ENCODE data around the gene CFAP65.
A peak's percentile ranks its signal among the peaks of the same experiment; 100 is the strongest.

The CFAP65 gene

DNA sequence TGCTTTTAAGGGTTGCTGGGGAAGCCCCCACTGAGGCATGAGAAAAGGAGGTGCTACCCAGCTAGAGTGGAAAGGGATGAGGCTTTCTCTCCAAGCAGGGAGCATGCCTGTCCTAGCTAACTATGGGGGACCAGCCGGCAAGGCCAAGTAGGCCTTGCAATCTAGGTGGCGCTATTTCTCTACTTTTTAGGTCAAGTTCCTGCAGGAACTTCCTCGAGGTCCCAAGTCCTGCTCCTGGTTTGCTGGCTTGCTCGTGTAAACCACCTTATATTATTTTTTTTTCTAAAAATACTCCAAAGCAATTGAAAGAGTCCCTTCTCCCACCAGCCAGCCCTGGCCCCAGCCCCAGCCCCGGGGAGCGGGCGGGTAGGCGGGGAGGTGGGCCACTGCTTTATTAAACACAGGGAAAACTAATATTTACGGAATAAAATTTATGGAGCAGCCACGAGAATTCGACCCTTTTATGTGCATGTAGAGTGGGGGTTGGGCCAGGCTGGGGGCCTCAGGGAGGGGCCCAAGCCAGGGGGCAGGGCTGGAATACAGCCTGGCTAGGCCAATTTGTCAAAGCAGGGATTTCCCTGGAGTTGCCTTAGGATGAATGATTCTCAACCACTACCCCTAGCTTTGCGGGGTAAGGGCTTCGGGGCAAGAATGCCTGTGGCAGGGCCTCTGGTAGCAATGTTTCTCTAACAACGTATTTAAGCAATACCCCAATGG is 32.3 kb upstream of the CFAP65 start:
- peak; percentile 9 for DNase-seq (ENCODE audit: low read depth)
- TF ChIP-seq, protein P1, sequence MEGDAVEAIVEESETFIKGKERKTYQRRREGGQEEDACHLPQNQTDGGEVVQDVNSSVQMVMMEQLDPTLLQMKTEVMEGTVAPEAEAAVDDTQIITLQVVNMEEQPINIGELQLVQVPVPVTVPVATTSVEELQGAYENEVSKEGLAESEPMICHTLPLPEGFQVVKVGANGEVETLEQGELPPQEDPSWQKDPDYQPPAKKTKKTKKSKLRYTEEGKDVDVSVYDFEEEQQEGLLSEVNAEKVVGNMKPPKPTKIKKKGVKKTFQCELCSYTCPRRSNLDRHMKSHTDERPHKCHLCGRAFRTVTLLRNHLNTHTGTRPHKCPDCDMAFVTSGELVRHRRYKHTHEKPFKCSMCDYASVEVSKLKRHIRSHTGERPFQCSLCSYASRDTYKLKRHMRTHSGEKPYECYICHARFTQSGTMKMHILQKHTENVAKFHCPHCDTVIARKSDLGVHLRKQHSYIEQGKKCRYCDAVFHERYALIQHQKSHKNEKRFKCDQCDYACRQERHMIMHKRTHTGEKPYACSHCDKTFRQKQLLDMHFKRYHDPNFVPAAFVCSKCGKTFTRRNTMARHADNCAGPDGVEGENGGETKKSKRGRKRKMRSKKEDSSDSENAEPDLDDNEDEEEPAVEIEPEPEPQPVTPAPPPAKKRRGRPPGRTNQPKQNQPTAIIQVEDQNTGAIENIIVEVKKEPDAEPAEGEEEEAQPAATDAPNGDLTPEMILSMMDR (conservative IDR thresholded peaks at IDR 0.05; ENCODE audit: low read depth, low read length): peak; percentile 65
- no peak overlapping the region for H3K4me3 ChIP-seq (ENCODE audit: low read length)

DNA sequence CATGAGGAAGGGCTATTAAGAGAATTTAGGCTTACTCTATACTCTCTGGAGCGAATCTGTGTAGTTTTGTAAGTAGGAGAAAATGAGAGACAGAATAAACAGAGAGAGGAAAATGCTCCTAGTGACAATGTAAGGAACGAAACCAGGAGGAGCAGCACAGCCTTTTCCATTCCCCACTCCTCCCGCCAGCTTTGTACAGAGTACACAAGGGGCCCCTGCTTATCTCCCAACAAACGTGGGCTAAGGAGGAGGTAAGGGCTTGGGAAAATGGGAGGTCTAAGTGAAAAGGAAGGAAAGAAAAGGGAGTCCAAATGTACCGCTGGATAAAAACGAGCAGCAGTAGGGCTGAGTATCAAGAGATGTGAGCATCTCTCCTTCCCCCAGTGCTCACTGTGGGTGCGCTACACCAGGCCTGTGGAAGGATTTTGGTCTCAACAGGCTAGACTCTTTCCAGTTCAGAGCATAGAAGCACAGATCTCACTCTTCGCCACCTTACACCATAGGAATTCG is 31.5 kb upstream of the CFAP65 start:
- TF ChIP-seq, protein P1 (conservative IDR thresholded peaks at IDR 0.05; ENCODE audit: low read depth, low read length): no peak
- no peak for DNase-seq (ENCODE audit: low read depth)
- H3K4me3 ChIP-seq (ENCODE audit: low read length): no peak overlapping the region

DNA sequence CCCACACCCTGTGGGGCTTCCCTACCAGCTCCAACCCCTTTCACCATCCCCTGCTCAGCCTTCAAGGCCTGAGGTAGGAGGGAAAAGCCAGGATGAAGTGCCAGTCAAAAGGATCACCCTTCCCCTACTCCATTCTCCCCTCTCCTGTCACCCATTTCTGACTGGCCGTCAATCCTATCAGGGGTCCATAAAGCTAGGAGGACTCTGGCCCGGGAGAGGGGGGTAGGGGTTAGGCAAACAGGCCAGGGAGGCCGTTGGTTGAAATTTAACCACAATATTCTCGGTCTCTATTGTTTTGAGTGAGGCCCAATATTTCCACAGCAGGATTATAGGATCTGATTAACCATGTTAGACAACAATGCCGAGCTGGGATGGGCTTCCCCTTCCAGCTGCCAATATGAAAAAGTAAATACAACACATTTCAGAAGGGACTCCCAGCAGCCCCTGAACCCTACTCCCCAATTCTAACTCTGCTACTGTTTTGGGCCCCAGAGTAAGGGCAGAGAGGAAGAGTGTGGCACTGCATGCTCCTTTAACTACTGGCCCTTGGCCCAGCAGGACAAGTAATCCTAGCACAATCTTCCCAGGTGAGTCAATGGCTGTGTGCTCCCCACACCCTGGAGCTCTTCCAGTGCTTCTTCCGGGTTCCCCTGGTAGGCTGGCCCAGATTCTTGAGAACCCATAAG is 30.0 kb upstream of the CFAP65 start:
- no peak overlapping the region for H3K4me3 ChIP-seq (ENCODE audit: low read length)
- TF ChIP-seq, protein P1 (conservative IDR thresholded peaks at IDR 0.05; ENCODE audit: low read depth, low read length): no peak
- DNase-seq (ENCODE audit: low read depth): no peak

DNA sequence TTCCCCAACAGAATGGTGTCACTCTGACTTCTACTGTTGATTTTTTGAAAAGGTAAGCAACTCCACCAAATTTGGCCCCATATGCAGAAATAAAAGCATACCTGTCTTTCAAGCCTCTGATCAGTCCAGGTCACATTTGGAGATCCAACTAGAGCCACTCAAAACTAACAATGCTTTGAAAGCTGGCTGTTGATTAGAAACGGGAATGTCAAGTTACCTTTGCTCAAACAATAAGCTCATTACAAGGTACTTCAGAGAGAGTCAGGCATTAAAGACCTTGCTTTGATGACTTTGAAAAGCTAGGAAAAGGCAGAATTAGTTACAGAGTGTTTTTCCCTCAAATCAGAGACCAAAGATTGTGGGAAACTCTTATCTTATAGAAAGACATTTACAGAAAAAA is 24.2 kb upstream of the CFAP65 start:
- H3K4me3 ChIP-seq (ENCODE audit: low read length): no peak overlapping the region
- TF ChIP-seq, protein P1 (conservative IDR thresholded peaks at IDR 0.05; ENCODE audit: low read depth, low read length): no peak
- DNase-seq (ENCODE audit: low read depth): no peak

DNA sequence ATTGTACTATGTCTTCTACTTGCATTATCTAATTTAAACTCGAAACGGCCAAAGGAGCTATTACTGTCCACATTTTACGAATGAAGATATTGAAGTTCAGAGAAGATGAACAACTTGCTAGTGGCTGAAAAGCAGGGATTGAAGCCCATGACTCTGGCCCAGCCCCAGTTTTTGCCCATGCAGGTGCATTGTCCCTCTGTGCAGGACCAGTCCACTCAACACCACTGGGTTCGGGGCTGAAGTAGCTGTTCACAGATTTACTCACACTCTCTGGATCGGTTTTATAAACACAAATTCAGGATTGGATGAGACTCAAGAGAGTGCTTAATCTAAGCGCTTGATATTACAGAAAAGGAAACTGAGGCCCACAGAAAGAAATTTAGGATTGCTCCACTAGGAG is 20.8 kb upstream of the CFAP65 start:
- H3K4me3 ChIP-seq (ENCODE audit: low read length): no peak overlapping the region
- no peak for DNase-seq (ENCODE audit: low read depth)
- TF ChIP-seq, protein P1 (conservative IDR thresholded peaks at IDR 0.05; ENCODE audit: low read depth, low read length): no peak

DNA sequence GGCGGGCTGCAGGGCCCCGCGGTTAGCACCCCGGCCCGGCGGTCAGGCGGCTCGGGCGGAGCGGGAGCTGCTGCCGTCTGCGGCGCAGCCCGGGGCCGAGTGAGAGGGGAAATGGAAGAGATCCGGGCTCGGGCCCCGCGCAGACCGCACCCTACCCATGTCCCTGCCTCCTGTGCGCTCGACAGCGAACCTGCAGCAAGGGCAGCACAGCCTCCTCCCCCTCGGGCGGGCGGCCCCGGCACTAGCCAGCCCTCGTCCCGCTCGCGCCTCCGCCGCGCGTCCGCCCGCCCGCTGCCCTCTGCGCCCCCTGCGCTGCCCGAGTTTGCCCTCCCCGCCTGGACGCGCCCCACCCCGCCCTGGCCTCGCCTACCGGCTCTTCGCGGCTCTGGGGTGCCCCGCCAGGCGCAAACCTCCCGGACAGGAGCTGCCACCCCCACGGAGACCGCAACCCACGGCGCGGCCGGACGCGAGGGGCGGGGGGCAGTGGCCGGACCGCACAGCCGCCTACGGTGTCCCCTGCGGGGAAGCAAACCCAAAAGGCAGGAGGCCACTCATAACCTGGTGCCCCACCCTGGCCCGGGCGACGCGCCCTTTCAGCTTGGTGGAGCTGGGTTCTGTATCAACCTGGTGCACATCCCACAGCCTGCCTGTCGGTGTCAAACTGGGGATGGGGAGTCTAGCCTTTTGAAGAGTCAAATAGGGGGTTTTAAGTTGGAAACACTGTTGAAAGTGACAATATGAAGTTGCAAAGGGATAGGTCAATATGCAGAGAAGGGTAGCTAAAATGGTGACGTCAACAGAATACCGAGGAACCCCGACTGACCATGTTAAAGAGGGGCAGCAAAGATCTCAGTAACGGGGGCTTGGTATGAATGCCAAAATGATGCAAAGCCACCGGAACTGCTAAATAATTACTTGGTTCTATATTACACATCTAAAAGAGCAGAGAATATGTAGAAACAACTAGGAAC is 19.8 kb upstream of the CFAP65 start, which contains the start of gene IHH:
Gene IHH (minus strand): TSS at position 101 of the 971 bp plus-strand sequence. CDS start 454 bp downstream, outside the sequence.
- TF ChIP-seq, protein P1 (conservative IDR thresholded peaks at IDR 0.05; ENCODE audit: low read depth, low read length): no peak
- H3K4me3 ChIP-seq (ENCODE audit: low read length): no peak within 1 kb of the TSS
- DNase-seq (ENCODE audit: low read depth): no peak

Measured in retinal pigment epithelial cell (primary cell).